Memory B cell (primary cell): ENCODE results near the gene P4HA1.
A peak's percentile ranks its signal among the peaks of the same experiment; 100 is the strongest.
"Not testable (repeated sequence)": the region's sequence is repeated elsewhere in the genome, so short reads cannot be mapped to it uniquely, and the experiment has no call there.

ENCODE experiments used
- ATAC-seq: fragments of 150-1000 bp; cut with Tn5 transposase; 2 replicates; pipeline ENCODE4 v1.10.0; 2021; ENCODE audit warnings: low read depth, mild to moderate bottlenecking, moderate library complexity
- DNase-seq, 2 donors: peaks; one replicate each; pipeline ENCODE4 v3.0.0; 2022; ENCODE audit warnings: low spot score in 2 of 2
- H3K27ac Mint-ChIP-seq: one replicate; pipeline ENCODE4 v1.8.0; 2022; ENCODE audit warnings: mild to moderate bottlenecking, moderate library complexity, mixed read lengths
- H3K27me3 Mint-ChIP-seq: one replicate; pipeline ENCODE4 v1.8.0; 2022; ENCODE audit warnings: mixed read lengths
- H3K36me3 Mint-ChIP-seq: one replicate; pipeline ENCODE4 v1.8.0; 2022; ENCODE audit warnings: mild to moderate bottlenecking, mixed read lengths
- H3K4me1 Mint-ChIP-seq: one replicate; pipeline ENCODE4 v1.8.0; 2022; ENCODE audit warnings: mixed read lengths
- H3K4me3 Mint-ChIP-seq: one replicate; pipeline ENCODE4 v1.8.0; 2022; ENCODE audit warnings: mild to moderate bottlenecking, moderate library complexity, mixed read lengths
- H3K9me3 Mint-ChIP-seq: one replicate; pipeline ENCODE4 v1.8.0; 2022; ENCODE audit warnings: mixed read lengths

P4HA1 gene

DNA sequence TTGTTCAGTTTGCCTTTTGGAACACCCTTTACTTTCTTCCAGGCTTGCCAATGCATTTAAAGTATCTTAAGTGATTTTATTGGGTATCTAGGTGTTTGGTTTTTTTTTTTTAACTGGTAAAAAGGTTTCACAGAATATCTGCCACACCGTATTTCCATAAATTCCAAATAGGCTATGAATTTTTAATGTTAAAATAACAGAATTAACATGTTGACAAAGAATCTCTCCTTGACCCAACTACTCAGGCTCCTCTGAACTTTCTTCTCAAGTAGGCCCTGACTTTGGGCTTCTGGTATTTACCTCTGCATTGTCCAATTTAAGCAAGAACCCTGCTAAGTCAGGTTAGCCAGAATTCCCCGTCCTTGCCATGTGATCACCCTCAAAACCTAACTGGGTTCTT lies 80.9 kb downstream of the P4HA1 start:
- Mint-ChIP-seq H3K4me3 (no peak overlapping the region), H3K4me1 (no peaks in the 10 kb centered on the region), H3K9me3 (no peaks in the 10 kb centered on the region), H3K27me3 (no peaks in the 10 kb centered on the region), H3K36me3 (peaks cover 35% of the 10 kb centered on the region), H3K27ac (no peak overlapping the region)
- ATAC-seq: no peak
- DNase-seq: no peak

DNA sequence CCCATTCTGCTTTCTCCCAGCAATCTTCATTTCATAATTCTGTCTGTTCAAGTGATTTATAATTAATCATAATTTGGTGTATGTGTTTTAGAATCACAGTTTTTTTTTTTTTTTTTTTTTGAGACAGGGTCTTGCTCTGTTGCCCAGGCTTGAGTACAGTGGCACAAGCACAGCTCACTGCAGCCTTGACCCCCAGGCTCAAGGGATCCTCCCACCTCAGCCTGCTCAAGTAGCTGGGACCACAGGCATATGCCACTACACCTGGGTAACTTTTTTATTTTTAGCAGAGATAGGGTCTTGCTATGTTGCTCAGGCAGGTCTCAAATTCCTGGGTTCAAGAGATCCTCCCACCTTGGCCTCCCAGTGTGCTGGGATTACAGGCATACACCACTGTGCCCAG lies 92.8 kb downstream of the P4HA1 start:
- H3K27ac Mint-ChIP-seq: no peak overlapping the region
- peaks cover 6% of the 10 kb centered on the region for H3K9me3 Mint-ChIP-seq
- peaks cover 20% of the 10 kb centered on the region for H3K36me3 Mint-ChIP-seq
- H3K4me1 Mint-ChIP-seq: no peaks in the 10 kb centered on the region
- ATAC-seq (no peak), DNase-seq (no peak)
- H3K4me3 Mint-ChIP-seq: no peak overlapping the region
- H3K27me3 Mint-ChIP-seq: no peaks in the 10 kb centered on the region

DNA sequence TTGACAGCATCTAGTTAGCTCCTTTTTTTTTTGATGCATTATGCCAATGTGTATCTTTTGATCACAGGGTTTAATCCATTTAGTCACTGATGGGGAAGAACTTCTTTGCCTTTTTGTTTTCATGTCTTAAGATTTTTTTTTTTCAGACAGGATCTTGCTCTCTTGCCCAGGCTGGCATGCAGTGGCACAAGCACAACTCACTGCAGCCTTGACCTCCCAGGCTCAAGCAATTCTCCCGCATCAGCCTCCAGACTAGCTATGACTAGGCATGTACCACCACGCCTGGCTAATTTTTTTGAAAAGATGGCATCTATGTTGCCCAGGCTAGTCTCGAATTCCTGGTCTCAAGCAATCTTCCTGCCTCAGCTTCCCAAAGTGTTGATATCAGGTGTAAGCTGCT lies 95.7 kb downstream of the P4HA1 start:
- no peak for ATAC-seq

DNA sequence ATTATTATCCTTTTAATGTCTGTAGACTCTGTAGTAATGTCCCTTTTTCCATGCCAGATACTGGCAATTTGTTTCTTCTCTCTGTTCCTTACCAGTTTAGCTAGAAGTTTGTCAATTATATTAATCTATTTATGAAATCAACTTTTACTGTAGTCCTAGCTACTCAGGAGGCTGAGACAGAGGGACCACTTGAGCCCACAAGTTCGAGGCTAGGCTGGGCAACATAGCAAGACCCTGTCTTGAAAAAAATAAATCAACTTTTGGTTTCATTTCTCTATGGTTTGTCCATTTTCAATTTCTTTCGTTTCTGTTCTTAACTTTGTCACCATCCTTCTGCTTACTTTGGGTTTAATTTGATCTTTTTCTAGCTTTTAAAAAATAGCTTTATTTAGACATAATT lies 99.6 kb downstream of the P4HA1 start:
- Mint-ChIP-seq H3K9me3 (peaks cover 9% of the 10 kb centered on the region), H3K4me3 (no peak overlapping the region), H3K36me3 (peaks cover 28% of the 10 kb centered on the region), H3K4me1 (no peaks in the 10 kb centered on the region), H3K27ac (no peak overlapping the region), H3K27me3 (no peaks in the 10 kb centered on the region)
- no peak for DNase-seq
- ATAC-seq: no peak

More for the DNA sequence above, 95.7 kb downstream of the P4HA1 start:
- no peak for DNase-seq
- Mint-ChIP-seq H3K9me3 (peaks cover 9% of the 10 kb centered on the region), H3K36me3 (peaks cover 11% of the 10 kb centered on the region), H3K4me3 (no peak overlapping the region), H3K4me1 (no peaks in the 10 kb centered on the region), H3K27ac (no peak overlapping the region), H3K27me3 (no peaks in the 10 kb centered on the region)

DNA sequence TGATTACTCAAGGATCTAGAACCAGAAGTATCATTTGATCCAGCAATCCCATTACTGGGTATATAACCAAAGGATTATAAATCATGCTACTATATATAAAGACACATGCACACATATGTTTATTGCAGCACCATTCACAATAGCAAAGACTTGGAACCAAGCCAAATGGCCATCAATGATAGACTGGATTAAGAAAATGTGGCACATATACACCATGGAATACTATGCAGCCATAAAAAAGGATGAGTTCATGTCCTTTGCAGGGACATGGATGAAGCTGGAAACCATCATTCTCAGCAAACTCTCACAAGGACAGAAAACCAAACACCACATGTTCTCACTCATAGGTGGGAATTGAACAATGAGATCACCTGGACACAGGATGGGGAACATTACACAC lies 101.2 kb downstream of the P4HA1 start:
- not testable (repeated sequence) for ATAC-seq, H3K4me1 Mint-ChIP-seq, H3K9me3 Mint-ChIP-seq, H3K4me3 Mint-ChIP-seq, H3K27me3 Mint-ChIP-seq, DNase-seq
- H3K27ac Mint-ChIP-seq: peak overlapping the region; percentile 41
- peaks cover 34% of the 10 kb centered on the region for H3K36me3 Mint-ChIP-seq

DNA sequence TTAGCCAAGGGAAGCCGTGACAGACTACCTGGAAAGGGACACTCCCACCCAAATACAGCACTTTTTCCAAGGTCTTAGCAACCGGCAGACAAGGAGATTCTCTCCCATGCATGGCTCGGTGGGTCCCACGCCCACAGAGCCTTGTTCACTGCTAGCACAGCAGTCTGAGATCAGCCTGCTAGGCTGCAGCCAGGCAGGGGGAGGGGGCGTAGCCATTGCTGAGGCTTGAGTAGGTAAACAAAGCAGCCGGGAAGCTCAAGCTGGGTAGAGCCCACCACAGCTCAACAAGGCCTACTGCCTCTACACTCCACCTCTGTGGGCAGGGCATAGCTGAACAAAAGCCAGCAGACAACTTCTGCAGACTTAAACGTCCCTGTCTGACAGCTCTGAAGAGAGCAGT lies 106.9 kb downstream of the P4HA1 start:
- H3K4me1 Mint-ChIP-seq, H3K27me3 Mint-ChIP-seq, H3K27ac Mint-ChIP-seq, H3K9me3 Mint-ChIP-seq, DNase-seq, ATAC-seq, H3K4me3 Mint-ChIP-seq: not testable (repeated sequence)
- H3K36me3 Mint-ChIP-seq: peaks cover 25% of the 10 kb centered on the region

DNA sequence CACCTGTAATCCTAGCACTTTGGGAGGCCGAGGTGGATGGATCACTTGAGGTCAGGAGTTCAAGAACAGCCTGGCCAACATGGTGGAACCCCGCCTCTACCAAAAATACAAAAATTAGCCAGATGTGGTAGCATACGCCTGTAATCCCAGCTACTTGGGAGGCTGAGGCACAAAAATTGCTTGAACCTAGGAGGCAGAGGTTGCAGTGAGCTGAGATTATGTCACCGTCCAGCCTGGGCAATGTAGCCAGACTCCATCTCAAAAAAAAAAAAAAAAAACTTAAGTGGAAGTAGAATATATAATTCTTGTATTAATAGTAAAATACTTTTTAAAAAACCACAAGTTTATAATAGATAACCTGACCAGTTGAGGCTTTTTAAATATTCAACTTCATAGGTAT lies 112.0 kb downstream of the P4HA1 start:
- not testable (repeated sequence) for DNase-seq, H3K27ac Mint-ChIP-seq, H3K36me3 Mint-ChIP-seq, H3K4me3 Mint-ChIP-seq, H3K27me3 Mint-ChIP-seq, H3K4me1 Mint-ChIP-seq, ATAC-seq
- H3K9me3 Mint-ChIP-seq: peaks cover 12% of the 10 kb centered on the region

DNA sequence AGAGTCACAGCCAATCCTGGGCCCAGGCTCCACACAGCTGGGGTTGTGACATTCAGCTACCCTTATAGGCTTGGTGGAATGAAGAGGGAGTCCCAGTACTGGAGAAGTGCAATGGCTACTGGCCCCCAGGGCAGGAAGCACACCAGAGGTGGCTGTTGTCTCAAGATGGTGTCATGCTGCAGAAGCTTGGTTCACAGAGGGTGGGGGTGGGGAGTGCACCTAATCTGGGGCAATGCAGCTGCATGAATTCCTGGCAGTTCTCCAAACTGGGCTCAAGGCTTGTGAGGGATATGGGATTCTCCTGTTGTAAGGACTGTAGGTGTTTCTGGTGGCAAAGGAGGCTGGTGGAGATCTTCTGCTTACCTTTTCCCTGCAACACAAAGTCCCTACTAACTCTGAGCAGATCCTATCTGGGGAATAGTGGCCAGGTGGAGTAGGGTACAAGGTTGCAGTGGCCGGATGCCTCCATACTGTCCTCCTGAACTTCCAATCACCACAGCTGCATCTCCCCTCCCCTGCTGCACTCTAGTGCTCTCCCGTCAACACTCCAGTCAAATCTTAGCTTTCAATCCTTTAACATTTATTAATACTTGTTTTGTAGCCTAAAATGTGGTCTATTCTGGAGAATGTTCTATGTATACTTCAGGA lies 114.7 kb downstream of the P4HA1 start:
- peaks cover under 1% of the 10 kb centered on the region for H3K27me3 Mint-ChIP-seq
- no peak overlapping the region for H3K27ac Mint-ChIP-seq
- peaks cover 15% of the 10 kb centered on the region for H3K36me3 Mint-ChIP-seq
- H3K4me1 Mint-ChIP-seq: no peaks in the 10 kb centered on the region
- DNase-seq (no peak), ATAC-seq (no peak)
- peaks cover 26% of the 10 kb centered on the region for H3K9me3 Mint-ChIP-seq
- H3K4me3 Mint-ChIP-seq: no peak overlapping the region

DNA sequence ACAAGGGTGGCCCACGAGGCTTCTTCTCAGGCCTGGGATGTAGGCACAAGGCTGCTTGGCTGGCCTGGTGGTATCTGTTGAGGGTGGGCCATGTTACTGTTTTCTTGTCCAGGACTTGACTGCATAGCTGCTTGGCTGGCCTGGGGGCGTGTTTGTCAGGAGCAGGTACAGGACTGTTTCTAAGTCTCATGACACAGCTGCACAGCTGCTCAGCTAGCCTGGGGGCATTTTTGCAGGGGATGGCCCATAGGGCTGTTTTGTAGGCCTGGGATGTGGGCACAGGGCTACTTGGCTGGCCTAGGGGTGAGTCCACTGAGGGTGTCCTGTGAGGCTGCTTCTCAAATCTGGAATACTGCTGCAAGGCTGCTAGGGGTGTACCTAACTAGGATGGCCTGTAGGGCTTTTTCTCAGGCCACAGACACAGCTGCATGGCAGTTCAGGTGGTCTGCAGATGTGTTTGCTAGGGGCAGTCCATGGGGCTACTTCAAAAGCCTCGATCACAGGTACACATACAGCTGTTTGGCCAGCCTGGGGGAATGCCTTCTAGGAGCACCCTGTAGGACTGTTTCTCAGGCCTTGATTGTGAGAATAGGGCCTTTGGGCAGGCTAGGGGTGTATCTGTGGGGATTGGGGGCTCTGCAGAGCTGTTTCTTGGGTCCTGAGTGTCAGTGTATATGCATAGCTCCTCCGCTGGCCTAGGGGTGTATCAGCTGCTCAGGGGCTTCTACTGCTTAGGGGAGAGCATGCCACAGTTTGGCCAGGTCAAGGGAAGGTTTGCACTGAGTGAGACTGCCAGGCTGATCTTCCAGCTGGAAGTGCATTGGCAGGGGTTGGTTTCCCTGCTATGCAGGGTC lies 115.4 kb downstream of the P4HA1 start:
- ATAC-seq (no peak), DNase-seq (no peak)
- no peak overlapping the region for H3K27ac Mint-ChIP-seq
- H3K4me3 Mint-ChIP-seq: no peak overlapping the region
- H3K36me3 Mint-ChIP-seq: peaks cover 17% of the 10 kb centered on the region
- H3K9me3 Mint-ChIP-seq: peaks cover 28% of the 10 kb centered on the region
- H3K4me1 Mint-ChIP-seq: no peaks in the 10 kb centered on the region
- peaks cover 2% of the 10 kb centered on the region for H3K27me3 Mint-ChIP-seq

DNA sequence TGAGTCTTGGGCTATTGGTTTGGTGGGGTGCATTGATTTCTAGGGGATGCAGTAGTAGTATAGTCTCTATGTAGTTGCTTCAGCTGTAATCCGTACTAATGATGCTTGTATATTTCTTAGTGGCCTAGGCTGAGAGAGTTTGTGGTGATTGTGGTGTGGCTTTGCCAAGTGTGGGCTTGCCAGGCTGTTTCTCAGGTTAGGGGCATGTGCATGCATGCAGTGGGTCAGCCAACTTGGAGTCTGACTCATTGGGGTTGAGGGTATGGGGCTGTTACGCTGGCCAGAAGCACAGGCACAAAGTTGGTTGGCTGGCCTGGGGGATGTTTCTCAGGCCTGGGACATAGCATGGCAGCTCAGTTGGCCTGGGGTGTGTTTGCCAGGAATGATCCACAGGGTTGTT lies 116.3 kb downstream of the P4HA1 start:
- no peak for ATAC-seq
- Mint-ChIP-seq H3K9me3 (peaks cover 33% of the 10 kb centered on the region), H3K4me3 (no peak overlapping the region), H3K27me3 (peaks cover 4% of the 10 kb centered on the region), H3K27ac (no peak overlapping the region), H3K4me1 (no peaks in the 10 kb centered on the region), H3K36me3 (peaks cover 17% of the 10 kb centered on the region)
- no peak for DNase-seq

DNA sequence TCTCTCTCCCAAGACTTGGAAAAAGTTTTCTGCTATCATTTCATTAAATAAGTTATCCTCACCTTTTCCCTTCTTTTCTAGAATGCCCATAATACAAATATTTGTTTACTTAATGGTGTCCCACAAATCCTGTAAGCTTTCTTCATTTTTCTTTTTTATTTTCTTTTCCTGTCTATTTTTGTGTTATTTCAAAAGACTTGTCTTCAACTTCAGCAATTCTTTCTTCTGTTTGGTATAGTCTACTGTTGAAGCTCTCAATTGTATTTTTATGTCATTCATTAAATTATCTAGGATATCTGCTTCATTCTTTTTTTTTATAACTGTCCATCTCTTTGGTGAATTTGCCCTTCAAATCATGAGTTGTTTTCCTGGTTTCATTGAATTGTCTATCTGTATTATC lies 117.0 kb downstream of the P4HA1 start:
- ATAC-seq: no peak
- Mint-ChIP-seq H3K27ac (no peak overlapping the region), H3K4me1 (no peaks in the 10 kb centered on the region), H3K36me3 (peaks cover 17% of the 10 kb centered on the region), H3K9me3 (peaks cover 34% of the 10 kb centered on the region), H3K27me3 (peaks cover 5% of the 10 kb centered on the region), H3K4me3 (no peak overlapping the region)
- DNase-seq: no peak

DNA sequence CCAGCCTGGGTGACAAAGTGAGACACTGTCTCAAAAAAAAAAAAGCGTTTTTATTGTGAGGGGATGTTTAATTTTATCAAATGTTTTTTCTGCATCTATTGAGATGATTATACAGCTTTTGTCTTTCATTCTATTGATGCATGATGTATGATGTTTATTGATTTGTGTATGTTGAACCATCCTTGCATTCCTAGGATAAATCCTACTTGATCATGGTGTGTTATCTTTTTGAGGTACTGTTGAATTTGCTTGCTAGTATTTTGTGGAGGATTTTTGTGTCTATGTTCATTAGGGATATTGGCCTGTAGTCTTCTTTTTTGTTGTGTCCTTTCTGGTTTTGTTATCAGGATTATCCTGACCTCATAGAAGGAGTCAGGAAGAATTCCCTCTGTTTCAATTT lies 119.8 kb downstream of the P4HA1 start:
- peaks cover 29% of the 10 kb centered on the region for H3K9me3 Mint-ChIP-seq
- H3K4me1 Mint-ChIP-seq: no peaks in the 10 kb centered on the region

More for the DNA sequence above, 119.8 kb downstream of the P4HA1 start:
- ATAC-seq (no peak), DNase-seq (no peak)
- Mint-ChIP-seq H3K27me3 (peaks cover 6% of the 10 kb centered on the region), H3K36me3 (peaks cover 17% of the 10 kb centered on the region), H3K4me3 (no peak overlapping the region), H3K27ac (no peak overlapping the region)
